ENCODE data around the gene PLOD1.
A peak's percentile ranks its signal among the peaks of the same experiment; 100 is the strongest.

The PLOD1 gene

GRCh38 chr1:11979028-11979850 lies 44.7 kb downstream of the PLOD1 start:
- DNase-seq (ENCODE audit: low spot score): no peak

- peak; percentile 95 for DNase-seq (ENCODE audit: low spot score)
These were observed 45.5 kb downstream of the PLOD1 start, which contains the start of gene MFN2 for GRCh38 chr1:11979851-11980675. Gene MFN2 (plus strand): TSS chr1:11980444. CDS start chr1:11989169, 8,725 bp downstream.

GRCh38 chr1:11980676-11980972 lies 46.1 kb downstream of the PLOD1 start:
- DNase-seq (ENCODE audit: low spot score): no peak

GRCh38 chr1:11981378-11982009 lies 47.0 kb downstream of the PLOD1 start:
- no peak for DNase-seq (ENCODE audit: low spot score)

- peak; percentile 18 for DNase-seq (ENCODE audit: low spot score)
These were observed 47.5 kb downstream of the PLOD1 start for GRCh38 chr1:11982010-11982392.

- DNase-seq (ENCODE audit: low spot score): no peak
These were observed 49.6 kb downstream of the PLOD1 start for GRCh38 chr1:11984121-11984520.

- DNase-seq (ENCODE audit: low spot score): no peak
These were observed 50.1 kb downstream of the PLOD1 start for GRCh38 chr1:11984576-11984975.

GRCh38 chr1:11985171-11985570 lies 50.7 kb downstream of the PLOD1 start:
- DNase-seq (ENCODE audit: low spot score): no peak

- no peak for DNase-seq (ENCODE audit: low spot score)
These were observed 51.3 kb downstream of the PLOD1 start for GRCh38 chr1:11985851-11986250.

- DNase-seq (ENCODE audit: low spot score): no peak
These were observed 55.2 kb downstream of the PLOD1 start for GRCh38 chr1:11989669-11990068.

GRCh38 chr1:11990303-11991032 lies 56.0 kb downstream of the PLOD1 start:
- no peak for DNase-seq (ENCODE audit: low spot score)

GRCh38 chr1:11991969-11992676 lies 57.6 kb downstream of the PLOD1 start:
- no peak for DNase-seq (ENCODE audit: low spot score)

- no peak for DNase-seq (ENCODE audit: low spot score)
These were observed 62.7 kb downstream of the PLOD1 start for GRCh38 chr1:11997081-11997850.

- DNase-seq (ENCODE audit: low spot score): no peak
These were observed 64.1 kb downstream of the PLOD1 start for GRCh38 chr1:11998636-11999035.

GRCh38 chr1:11999236-11999635 lies 64.7 kb downstream of the PLOD1 start:
- DNase-seq (ENCODE audit: low spot score): no peak

- DNase-seq (ENCODE audit: low spot score): peak; percentile 68
These were observed 66.9 kb downstream of the PLOD1 start for GRCh38 chr1:12001249-12001917.

GRCh38 chr1:12001996-12002493 lies 67.5 kb downstream of the PLOD1 start:
- DNase-seq (ENCODE audit: low spot score): no peak

GRCh38 chr1:12003762-12004161 lies 69.2 kb downstream of the PLOD1 start:
- DNase-seq (ENCODE audit: low spot score): no peak

- DNase-seq (ENCODE audit: low spot score): no peak
These were observed 71.1 kb downstream of the PLOD1 start for GRCh38 chr1:12005488-12006166.
